ENCODE results near the gene KIF7.

The KIF7 gene

DNA sequence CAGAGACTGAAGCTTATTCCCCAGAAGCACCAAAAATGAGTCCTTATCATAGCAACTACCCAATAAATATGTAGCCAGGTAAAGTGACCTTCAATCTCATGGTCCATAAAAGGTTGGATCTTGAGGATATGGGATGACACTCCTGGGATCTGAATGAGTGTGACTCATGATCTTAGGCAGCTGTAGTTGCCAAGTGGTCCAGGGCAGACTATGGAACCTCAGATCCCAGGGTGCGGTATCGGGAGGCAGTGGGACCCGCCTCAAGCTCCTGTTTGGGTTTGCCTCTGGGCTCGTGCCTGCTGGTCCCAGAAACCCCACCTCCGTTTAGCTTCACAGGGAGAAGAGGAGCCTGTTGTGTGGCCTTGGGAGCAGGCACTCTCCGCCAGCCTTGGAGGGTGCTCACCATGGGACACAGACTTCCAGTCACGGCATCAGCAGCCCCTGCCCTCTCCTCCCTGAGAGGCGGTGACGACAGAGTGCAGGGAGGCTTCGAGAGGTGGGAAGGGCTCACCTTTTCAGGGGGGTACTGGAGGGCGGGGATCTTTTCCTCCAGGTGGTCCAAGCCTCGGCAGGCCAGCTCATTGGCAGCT, 15.8 kb upstream of the KIF7 start:
- DNase-seq (ENCODE audit: low spot score), result no peak

DNA sequence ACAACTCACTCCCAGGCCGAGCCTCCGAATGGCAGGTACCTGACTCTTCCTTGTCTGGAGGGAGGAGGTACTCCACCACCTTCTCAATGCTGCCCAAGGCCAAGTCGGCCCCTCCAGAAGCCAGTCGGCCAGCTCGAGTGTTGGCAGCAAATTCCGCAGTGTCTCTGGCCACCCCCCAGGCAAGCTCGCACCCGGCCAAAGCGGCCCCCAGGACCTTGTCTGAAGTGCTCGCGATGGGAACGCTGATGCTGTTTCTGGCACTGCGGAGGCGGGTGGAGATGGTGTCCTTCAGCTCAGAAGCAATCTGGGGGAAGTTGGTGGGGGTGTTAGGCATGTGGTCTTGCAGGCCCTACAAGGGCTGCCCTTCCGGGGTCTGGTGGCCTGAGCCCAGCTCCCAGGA, 14.7 kb upstream of the KIF7 start:
- DNase-seq (ENCODE audit: low spot score), result no peak

DNA sequence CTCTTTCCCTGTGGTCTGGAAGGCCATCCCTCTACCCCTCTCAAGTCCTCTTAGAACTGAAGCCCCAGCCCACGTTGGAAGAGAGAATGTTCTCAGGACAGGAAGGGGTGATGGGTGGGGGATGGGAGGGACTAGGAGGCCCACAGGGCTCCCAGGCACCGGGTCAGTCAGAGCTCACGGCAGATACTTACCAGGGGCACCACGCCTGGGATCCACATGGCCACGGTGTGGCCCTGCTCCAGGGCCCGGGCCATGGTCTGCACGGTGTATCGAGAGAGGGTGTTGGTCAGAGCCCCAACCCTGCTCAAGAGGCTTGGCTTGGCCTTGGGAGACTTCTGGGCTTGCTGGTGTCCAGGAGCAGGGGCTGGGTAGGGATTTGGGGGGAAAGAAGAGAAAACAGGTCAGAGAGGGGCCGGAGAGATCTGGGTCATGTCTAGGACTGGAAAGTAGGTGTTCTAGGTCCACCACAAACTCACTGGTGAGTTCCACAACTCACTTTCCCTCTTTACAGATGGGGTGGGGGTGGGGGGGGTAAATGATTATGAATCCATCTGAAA, 14.1 kb upstream of the KIF7 start:
- no peak for DNase-seq (ENCODE audit: low spot score)

DNA sequence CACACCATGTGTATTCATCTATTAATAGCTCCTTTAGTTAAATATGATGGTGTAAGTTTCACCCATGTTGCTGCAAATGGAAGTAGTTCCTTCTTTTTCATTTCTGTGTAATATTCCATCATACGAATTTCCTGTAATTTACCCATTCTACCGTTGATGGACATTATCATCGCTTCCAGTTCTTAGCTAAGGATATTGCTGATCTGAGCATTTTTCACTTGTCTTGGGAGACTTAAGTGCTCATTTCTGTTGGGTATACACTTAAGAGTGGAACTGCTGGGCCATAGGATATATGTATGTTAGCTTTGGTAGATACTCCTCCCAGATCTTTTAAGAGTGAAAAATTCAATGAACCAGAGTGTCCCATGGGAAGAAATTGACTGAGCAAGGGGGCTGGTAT, 12.9 kb upstream of the KIF7 start:
- no peak for DNase-seq (ENCODE audit: low spot score)

DNA sequence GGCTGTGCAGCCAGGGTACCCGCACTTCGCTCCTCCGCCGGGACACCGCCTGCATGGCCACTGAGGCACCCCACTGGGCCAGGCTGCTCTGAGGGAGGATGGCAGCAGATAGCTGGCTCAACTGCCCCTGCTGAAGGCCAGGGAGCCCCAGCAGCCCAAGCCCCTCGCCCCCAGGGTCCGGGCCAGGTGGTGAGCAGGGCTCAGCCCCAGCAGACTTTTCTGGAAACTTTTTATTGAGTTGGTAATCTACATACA, 12.4 kb upstream of the KIF7 start:
- no peak for DNase-seq (ENCODE audit: low spot score)

DNA sequence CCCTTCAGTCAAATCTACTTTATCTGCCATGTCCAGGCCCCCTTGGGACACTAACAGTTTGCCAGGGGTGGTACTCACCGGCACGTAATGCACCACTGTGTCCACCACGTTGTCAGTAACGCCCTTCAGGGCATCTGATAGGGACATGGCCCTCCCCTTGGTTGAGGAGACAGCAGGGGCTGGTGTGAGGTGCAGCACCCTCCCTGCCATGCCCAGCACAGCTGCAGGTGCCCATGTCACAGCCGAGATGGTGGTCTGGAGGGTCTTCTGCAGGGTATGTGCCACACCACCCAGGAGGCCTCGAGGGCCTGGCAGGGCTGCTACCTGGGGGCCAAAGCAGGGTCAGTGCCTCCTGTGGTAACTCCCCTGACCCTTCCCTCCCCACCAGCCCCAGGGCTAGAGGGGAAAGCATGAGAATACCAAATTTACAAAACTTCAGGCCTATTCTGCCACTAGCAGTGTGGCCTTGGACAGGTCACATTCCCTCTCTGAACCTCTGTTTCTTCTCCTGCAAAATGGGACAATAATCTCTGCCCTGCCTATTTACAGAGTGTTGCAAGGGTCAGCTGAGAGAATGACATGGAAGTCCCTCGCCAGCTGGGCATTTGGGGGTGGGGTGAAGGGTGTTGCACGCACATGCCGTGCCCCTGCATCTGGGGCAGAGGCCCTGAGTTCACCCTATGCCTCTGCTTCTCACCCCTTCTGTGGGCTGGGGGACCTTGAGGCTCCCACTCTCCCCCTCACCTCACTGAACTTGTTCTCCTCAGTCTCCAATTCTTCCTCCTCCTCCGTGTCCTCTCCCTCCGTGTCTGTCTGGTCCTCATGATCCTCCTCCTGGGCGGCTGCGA, 11.8 kb upstream of the KIF7 start:
- no peak for DNase-seq (ENCODE audit: low spot score)

DNA sequence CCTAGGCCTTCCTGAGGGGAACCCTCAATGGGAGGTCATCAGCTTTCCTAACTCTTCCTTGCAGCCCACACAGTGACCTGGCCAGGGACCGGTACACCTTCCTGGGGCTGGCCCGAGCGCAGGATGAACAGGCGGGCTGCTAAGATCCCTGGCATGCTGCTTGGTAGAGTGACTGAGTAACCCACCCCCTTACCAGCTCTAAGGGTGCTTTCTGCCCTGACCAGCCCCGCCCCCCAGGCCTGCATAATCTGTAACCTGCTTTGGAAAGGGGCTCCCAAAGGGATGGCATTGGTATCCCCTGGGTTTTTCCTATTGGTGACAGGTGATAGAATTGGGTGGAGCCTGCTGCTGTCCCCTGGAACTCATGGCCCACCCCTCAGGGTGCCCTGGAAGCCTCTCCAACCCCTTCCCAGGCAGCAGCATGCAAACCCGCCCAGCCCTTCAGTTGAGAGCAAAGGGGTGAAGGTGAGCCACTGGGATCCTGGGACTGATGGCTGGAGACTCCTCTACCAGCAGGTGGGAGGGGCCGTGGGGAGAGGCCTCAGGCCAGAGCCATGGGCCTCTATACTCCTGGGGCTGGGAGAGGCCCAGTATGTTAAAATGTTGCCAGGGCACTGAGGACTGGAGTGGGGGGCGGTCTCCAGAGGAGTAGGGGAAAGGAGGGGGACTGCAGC, 11.1 kb upstream of the KIF7 start:
- DNase-seq (ENCODE audit: low spot score), result no peak

DNA sequence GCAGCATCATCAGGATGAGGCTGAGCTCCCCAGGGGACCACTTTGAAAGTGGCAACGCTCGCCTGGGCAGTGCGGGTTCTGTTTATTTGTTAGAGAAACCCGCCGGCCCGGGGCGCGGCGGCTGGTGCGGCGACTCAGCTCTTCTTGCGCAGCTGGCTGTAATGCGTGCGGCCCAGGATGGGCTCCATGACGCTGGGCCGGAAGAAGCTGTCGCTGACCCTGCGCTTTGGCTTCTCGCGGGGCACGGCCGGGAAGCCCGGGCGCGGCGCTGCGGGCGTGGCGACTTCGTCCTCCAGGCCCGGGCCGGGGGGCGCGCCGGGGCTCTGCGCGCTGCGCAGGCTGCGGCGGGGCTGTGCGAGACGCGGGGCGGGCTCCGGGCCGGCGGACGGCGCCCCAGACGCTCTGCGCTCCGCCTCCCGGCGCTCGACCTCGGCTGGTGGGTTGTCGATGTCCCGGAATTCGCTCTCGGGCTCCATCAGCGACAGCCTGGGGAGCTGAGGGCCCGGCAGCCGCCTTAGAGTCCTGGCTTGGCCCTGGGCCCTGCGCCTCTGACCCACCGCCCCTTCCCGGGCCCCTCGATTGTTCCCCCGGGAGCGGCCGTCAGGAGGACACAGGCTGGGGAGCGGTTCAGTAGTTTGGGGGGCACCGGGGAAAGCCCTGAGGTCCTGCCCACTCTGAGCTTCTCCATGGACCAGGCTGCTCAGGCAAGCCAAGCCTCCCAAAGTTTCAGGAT, 10.3 kb upstream of the KIF7 start:
- peak; percentile 18 for DNase-seq (ENCODE audit: low spot score)

DNA sequence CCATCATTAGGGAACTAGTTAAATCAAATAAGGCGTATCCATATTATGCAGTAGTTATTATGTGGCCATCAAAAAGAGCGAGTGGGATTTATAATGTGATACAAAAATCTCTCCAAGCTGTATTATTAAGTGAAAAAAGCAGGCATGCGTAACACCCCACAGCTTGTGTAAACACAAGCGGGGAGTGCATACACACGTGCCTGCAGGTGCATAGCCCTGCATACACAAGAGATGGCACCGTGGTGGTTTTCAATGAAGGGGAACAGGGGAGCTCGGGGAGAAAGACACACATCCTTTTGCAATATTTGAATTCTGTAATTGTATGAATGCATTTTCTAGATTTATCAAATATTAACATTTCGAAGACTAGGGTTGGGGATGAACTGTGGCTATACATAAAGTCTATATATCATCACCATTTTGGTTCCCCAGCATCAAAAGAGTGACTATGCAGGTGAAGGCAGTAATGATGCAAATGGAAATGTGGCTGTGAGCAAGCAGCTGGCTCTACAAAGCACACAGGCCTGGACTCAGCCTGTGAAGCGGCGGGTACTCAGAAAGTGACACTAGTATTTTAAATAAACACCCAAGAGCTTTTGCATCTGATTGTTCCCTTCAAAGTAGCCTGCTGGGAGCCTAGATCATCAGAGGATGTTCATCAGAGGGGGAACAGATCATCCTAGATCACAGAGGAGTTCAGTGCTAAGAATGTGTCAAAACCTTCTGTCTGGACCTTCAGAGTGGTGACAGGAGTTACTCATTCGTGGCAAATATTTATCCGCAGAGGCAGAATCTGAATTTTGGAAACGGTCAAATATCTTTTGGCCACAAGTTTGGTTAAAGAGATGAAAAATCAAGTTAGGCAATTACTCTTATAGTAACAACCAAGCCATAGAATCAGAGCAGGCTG, 9.4 kb upstream of the KIF7 start:
- no peak for DNase-seq (ENCODE audit: low spot score)

DNA sequence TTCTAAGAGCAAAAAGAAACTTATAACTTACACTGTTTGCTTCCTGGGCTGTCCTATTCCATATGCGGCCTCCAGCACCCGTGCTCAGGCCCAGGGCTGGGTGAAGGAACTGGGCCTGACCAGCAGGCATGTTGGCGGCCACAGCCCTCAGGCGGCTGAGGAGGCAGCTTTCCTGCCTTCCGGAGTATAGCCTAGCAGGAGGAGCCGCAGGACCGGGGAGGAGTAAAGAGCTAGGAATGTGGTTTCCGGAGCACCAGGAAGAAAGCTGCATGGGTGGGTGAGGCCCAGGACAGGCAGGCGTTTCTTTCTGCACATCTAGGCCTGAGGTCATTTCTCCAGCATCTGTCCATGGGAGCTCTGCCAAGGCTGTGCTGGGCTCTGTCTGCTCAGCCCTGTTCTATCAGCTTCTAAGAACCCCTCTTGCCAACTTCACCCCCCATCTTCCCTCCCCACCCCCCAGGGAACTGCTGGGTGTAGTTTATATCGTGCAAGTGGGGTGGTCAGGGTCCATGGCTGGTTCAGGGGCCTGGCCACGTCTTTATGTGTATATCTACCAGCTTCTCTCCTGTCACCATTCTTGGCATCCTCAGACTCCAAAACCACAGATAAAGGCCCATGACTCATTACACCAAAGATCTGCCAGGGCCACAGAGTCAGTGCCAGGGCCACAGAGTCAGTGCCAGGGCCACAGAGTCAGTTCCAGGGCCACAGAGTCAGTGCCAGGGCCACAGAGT, 7.8 kb upstream of the KIF7 start:
- no peak for DNase-seq (ENCODE audit: low spot score)

DNA sequence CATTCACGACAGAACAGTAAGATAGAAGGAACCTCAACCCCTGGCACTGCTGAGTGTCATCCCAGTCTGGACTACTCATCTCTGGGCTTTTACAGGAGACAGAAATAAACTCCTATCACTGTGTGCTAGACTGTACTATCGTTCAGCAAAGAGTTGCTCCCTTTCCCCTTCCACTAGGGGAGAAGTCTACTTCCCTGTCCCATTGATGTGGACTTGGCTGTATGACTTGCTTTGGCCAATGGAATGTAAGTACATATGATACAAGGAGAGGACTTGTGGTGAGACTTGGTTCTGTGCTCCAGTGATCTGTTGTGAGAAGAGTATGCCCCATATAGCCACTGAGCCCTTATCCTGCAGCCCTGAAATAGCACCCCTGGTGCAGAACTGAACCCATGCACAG, 5.3 kb upstream of the KIF7 start:
- DNase-seq (ENCODE audit: low spot score), result no peak

DNA sequence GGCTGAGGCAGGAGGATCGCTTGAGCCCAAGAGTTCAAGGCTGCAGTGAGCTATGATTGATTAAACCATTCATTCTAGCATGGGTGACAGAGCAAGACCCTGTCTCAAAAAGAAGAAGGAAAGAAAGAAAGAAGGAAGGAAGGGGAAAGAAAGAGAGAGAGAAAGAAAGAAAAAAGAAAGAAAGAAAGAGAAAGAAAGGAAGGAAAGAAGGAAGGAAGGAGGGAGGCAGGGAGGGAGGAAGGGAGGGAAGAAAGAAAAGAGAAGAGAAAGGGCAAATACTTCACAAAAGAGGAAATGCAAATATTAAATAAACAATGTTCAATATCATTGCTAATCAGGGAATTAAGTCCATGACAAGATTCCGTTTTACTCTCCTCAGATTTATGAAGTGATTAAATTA, 4.0 kb upstream of the KIF7 start:
- no peak for DNase-seq (ENCODE audit: low spot score)

DNA sequence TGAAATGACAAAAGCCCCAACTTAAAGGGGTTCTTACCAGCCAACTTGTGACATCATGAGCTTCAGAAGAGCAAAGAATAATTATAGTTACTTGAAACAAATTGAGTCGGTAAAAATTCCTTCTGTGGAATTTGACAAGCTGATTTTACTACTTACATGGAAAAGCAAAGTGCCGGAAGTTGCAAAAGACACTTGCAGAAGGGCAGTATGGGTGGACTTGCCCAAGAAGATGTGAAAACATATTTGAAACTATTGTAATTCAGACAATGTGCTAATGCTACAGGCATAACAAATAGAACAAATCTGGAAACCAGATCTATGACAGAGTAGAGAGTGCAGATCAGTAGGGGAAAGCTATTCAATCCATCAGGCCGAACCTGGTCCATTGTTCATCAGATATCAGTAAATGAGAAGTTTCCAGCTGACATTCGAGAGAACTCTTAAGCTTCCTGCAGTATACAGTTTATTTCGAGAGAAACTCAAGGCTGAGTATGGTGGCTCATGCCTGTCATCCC, 2.5 kb upstream of the KIF7 start:
- DNase-seq (ENCODE audit: low spot score), result no peak

DNA sequence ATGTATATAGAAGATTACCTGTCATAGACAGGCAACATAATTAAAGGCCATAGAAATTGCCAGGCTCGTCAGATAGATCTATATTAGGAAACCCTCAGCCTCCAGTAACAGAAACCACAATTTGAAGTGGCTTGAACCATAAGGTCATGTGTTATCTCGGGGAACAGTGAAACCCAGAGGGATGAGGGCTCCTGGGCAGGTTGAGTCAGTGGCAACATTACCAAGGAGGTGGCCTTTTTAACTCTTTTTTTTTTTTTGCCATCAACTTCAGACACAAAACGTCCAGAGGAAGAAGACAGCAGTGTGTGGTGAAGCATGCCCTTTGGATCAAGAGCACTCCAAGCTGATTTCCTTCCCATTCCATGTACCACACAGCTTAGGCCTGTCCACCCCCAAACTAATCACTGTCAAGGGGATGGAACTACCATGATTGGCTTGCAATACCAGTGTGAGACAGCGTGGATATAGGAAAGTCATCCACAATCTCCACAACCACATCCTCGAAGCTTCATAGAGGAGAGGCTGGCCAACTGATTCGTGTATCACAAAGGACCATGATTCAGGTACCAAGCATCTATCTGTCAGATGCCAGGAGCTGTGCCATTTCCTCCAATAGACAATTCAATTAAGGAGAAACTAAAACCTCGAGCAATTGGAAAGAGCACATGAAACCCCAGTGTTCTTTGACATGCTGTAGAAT, 999 bp upstream of the KIF7 start:
- no peak for DNase-seq (ENCODE audit: low spot score)

DNA sequence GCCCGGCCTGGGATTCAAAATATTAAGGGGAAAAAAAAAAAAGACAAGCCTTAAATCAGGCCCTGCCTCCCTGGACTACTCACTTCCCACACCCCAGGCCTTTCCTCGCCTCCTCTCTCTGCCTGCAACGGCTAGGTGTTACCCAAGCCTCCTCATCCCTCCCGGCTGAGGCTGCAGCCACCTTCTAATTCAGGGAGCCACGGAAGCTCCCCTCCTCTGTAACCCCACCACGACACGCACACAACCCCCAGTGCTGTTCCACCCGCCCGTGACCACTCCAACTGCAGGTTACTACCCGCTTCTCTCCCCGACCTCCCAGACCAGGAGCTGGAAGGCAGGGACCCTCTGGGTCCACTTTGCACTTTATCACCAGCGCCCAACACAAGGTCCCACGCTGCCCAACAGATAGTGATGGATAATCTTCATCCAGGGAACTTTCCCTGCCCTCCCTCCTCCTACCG, 936 bp downstream of the KIF7 start:
- no peak for DNase-seq (ENCODE audit: low spot score)

DNA sequence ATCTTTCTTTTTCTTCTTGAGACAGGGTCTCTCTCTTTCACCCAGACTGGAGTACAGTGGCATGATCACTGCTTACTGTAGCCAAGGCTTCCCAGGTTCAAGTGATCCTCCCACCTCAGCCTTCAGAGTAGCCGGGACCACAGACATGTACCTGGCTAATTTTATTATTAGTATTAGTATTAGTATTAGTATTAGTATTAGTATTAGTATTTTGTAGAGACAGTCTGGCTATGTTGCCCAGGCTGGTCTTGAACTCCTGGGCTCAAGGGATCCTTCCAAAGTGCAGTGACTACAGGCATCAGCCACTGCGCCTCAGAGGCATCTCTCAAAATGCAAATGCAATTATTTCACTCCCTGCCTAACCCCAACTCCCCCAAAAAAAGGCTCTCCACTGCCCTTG, 1.7 kb downstream of the KIF7 start:
- DNase-seq (ENCODE audit: low spot score), result no peak

DNA sequence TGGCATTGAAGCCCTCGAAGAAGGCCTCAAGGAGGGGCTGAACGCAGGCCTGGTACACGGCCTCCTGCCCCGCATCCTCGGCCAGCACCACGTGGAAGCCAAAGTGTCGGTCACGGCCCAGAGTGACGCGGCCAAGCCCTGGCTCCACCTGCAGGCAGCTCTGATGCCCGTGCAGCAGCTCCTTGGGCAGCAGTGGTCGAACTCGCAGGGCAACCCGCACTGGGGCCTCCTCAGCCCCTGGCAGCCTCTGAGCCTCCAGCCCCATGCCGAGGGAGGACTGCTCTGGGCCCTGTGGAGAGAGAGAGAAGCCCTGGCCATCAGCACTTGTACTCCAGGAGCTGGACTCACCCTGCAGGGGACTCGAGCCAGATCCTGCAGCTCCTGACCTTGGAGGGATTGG, 2.6 kb downstream of the KIF7 start:
- DNase-seq (ENCODE audit: low spot score), result no peak

DNA sequence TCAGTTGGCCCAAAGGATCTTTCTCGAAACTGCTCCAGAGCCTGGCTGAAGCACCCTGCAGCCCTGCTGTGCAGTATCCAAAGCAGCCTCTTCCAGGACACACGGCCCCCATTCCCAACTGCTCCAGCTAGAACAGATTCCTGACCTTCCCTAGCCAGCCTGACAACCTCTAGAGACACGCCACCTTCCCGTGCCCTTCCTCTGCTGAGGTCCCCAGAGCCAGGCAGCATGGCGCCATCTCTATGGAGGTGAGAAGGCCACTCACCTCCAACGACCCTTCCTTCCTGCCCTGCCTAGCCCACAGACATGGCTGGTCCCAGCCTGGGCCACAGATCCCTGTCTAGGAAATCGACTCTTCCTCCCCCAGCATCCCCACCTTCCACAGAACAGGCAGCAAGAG, 3.1 kb downstream of the KIF7 start:
- no peak for DNase-seq (ENCODE audit: low spot score)

DNA sequence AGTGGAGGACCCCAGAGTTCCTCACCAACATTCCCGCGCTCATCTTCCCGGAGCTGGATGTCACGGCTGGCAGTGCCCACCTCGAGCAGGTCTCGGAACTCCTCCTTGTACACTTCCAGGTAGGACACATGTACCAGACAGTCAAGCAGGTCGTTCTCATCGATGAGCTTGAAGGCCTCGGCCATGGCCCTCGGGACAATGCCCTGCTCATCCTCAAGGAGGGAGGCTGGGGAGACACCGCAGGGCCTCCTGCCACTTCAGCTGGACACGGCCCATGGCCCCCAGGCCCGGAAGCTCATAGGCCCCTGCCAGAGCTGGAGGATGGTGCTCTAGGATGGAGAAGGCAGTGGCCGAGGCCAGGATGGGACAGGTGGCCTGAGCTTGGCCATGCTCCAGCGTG, 5.6 kb downstream of the KIF7 start:
- no peak for DNase-seq (ENCODE audit: low spot score)

Measured in Ammon's horn (tissue), 1 donor.